Inflammatory macrophage (primary cell): ENCODE results near the gene DNAJA3.

Source experiments
- DNase-seq, 2 donors: peaks; one replicate each; pipeline ENCODE4 v3.0.0-alpha.2; 2020 to 2022

DNAJA3 gene

GRCh38 chr16:4407543-4408322 lies 17.9 kb upstream of the DNAJA3 start:
- no peak for DNase-seq

GRCh38 chr16:4408323-4408690 lies 17.4 kb upstream of the DNAJA3 start:
- no peak for DNase-seq

GRCh38 chr16:4409081-4409932 lies 16.4 kb upstream of the DNAJA3 start:
- DNase-seq = no peak

GRCh38 chr16:4410335-4411075 lies 15.2 kb upstream of the DNAJA3 start:
- DNase-seq = no peak

- DNase-seq = no peak
These were observed 14.0 kb upstream of the DNAJA3 start for GRCh38 chr16:4411684-4412083.

- DNase-seq = no peak
These were observed 13.5 kb upstream of the DNAJA3 start for GRCh38 chr16:4412159-4412558.

- no peak for DNase-seq
These were observed 12.8 kb upstream of the DNAJA3 start for GRCh38 chr16:4412854-4413253.

- no peak for DNase-seq
These were observed 11.3 kb upstream of the DNAJA3 start for GRCh38 chr16:4414187-4414917.

GRCh38 chr16:4415538-4416199 lies 10.0 kb upstream of the DNAJA3 start:
- DNase-seq = peak; percentile 92 to 96

GRCh38 chr16:4416200-4417032 lies 9.3 kb upstream of the DNAJA3 start, which contains the start of gene CORO7:
Gene CORO7 (minus strand): TSS chr16:4416596. CDS start chr16:4416518, 78 bp downstream.
- peak; percentile 96 to 97 for DNase-seq

GRCh38 chr16:4419402-4419959 lies 6.2 kb upstream of the DNAJA3 start:
- DNase-seq = no peak

- DNase-seq = peak; percentile 30 to 70
These were observed 5.1 kb upstream of the DNAJA3 start for GRCh38 chr16:4420505-4421105.

GRCh38 chr16:4426021-4426684 lies 485 bp downstream of the DNAJA3 start:
- DNase-seq = peak; percentile 15 to 19

- DNase-seq = no peak
These were observed 1.2 kb downstream of the DNAJA3 start for GRCh38 chr16:4426722-4427372.

- no peak for DNase-seq
These were observed 2.8 kb downstream of the DNAJA3 start for GRCh38 chr16:4428500-4428899.

GRCh38 chr16:4431023-4431422 lies 5.4 kb downstream of the DNAJA3 start:
- DNase-seq = no peak

GRCh38 chr16:4433228-4433627 lies 7.6 kb downstream of the DNAJA3 start:
- no peak for DNase-seq

- no peak for DNase-seq
These were observed 8.5 kb downstream of the DNAJA3 start for GRCh38 chr16:4433914-4434787.
